H1 (cell line): ENCODE data around the gene AGAP1. TPM values are rescaled to one million over a fixed set of nuclear protein-coding genes. Genes with fewer than 3 reads are reported as not detected.
A peak's percentile ranks its signal among the peaks of the same experiment; 100 is the strongest.

Experiments used
- CTCF ChIA-PET: fragments of 300-600 bp; sonication (Branson Sonifier 250); formaldehyde crosslinking; loops from one replicate; lab custom pipeline; 2021; ENCODE audit not compliant: partially characterized antibody; lab: Charles Lee
- POLR2A ChIA-PET: fragments of 300-600 bp; sonication (Branson Sonifier 250); formaldehyde crosslinking; loops from one replicate; lab custom pipeline; 2021; ENCODE audit warnings: inconsistent platforms; ENCODE audit not compliant: partially characterized antibody; lab: Charles Lee
- DNase-seq, 2 experiments: peaks; one replicate each; pipeline versions ENCODE4 v3.0.0 to v3.0.0-alpha.2; 2010 to 2022; ENCODE audit warnings: low spot score in 2 of 2, low read depth in 1 of 2, mixed read lengths in 1 of 2
- FAIRE-seq: peaks from 2 replicates; lab custom pipeline; 2011; peaks lifted over from hg19 to GRCh38; lab: Jason Lieb, UNC
- H2AFZ ChIP-seq: 2 replicates; pipeline ENCODE4 v1.8.1; 2012; ENCODE audit warnings: low read length, inconsistent platforms
- H2AK5ac ChIP-seq: 2 replicates; pipeline ENCODE4 v1.6.1; 2013; ENCODE audit warnings: low read depth, low read length
- H2BK120ac ChIP-seq: replicated peaks from 2 replicates; pipeline ENCODE3; 2013; ENCODE audit warnings: low read depth, low read length, inconsistent platforms
- H2BK12ac ChIP-seq: 2 replicates; pipeline ENCODE4 v1.6.1; 2013; ENCODE audit warnings: low read depth, low read length
- H2BK15ac ChIP-seq: 2 replicates; pipeline ENCODE4 v1.6.1; 2013; ENCODE audit warnings: low read length
- H2BK20ac ChIP-seq: 2 replicates; pipeline ENCODE4 v1.6.1; 2013; ENCODE audit warnings: low read length
- H2BK5ac ChIP-seq: 2 replicates; pipeline ENCODE4 v1.6.1; 2013; ENCODE audit warnings: low read depth, low read length
- H3K14ac ChIP-seq: 2 replicates; pipeline ENCODE4 v1.6.1; 2013; ENCODE audit warnings: inconsistent platforms; ENCODE audit not compliant: insufficient read length
- H3K18ac ChIP-seq: 2 replicates; pipeline ENCODE4 v1.6.1; 2013; ENCODE audit warnings: low read length; ENCODE audit errors: extremely low read depth
- H3K23ac ChIP-seq: 2 replicates; pipeline ENCODE4 v1.6.1; 2013; ENCODE audit warnings: inconsistent platforms; ENCODE audit not compliant: insufficient read length
- H3K23me2 ChIP-seq: 2 replicates; pipeline ENCODE4 v1.6.1; 2013; ENCODE audit warnings: low read depth, low read length
- H3K27ac ChIP-seq: 2 replicates; pipeline ENCODE4 v1.6.1; 2011; ENCODE audit warnings: low read depth, low read length, inconsistent platforms
- H3K27me3 ChIP-seq, 4 experiments: replicated peaks in 1 of 4; 1 replicate in 1 of 4; 2 replicates in 3 of 4; pipeline versions ENCODE4 v1.6.1 to v1.8.1; 2011 to 2013; ENCODE audit warnings: low read length in 3 of 4, mild to moderate bottlenecking in 3 of 4, inconsistent platforms in 2 of 4, mixed read lengths in 2 of 4, moderate library complexity in 1 of 4; ENCODE audit not compliant: control insufficient read depth in 3 of 4, insufficient read depth in 3 of 4; ENCODE audit errors: extremely low read depth in 1 of 4
- H3K36me3 ChIP-seq, 4 experiments: 2 replicates each; pipeline versions ENCODE4 v1.6.1 to v1.8.1; 2011 to 2013; ENCODE audit warnings: mild to moderate bottlenecking in 4 of 4, low read length in 3 of 4, moderate library complexity in 2 of 4, control low read depth in 1 of 4, inconsistent platforms in 1 of 4; ENCODE audit not compliant: insufficient read depth in 4 of 4, control insufficient read depth in 2 of 4
- H3K4ac ChIP-seq: replicated peaks from 2 replicates; pipeline ENCODE3; 2013; ENCODE audit warnings: low read length, low read depth, mixed read lengths, inconsistent platforms; ENCODE audit not compliant: insufficient read length
- H3K4me1 ChIP-seq, 4 experiments: replicated peaks in 1 of 4; 1 replicate in 1 of 4; 2 replicates in 3 of 4; pipeline versions ENCODE4 v1.6.1 to v1.8.1; 2011 to 2013; ENCODE audit warnings: low read length in 3 of 4, inconsistent platforms in 2 of 4, mixed read lengths in 1 of 4; ENCODE audit not compliant: insufficient read depth in 4 of 4, control insufficient read depth in 3 of 4
- H3K4me2 ChIP-seq, 2 experiments: 2 replicates each; pipeline versions ENCODE4 v1.6.1 to v1.8.1; 2011 to 2013; ENCODE audit warnings: low read depth in 2 of 2, low read length in 2 of 2, control low read depth in 1 of 2, inconsistent platforms in 1 of 2, mild to moderate bottlenecking in 1 of 2; ENCODE audit not compliant: insufficient read depth in 1 of 2
- H3K4me3 ChIP-seq, 4 experiments: fragments of 200-600, 300-600 bp in 1 of 4; sonication (generic), shearing (Covaris generic), sonication (Bioruptor Twin) in 1 of 4; 2 replicates each; pipeline versions ENCODE4 v1.5.1 to v1.8.1; 2011 to 2016; ENCODE audit warnings: low read length in 4 of 4, low read depth in 3 of 4, control low read depth in 2 of 4, inconsistent platforms in 2 of 4, mild to moderate bottlenecking in 2 of 4, mixed read lengths in 1 of 4, moderate library complexity in 1 of 4; ENCODE audit not compliant: insufficient read depth in 2 of 4; ENCODE audit errors: extremely low read depth in 1 of 4
- H3K56ac ChIP-seq: replicated peaks from 2 replicates; pipeline ENCODE3; 2013; ENCODE audit warnings: low read depth, mild to moderate bottlenecking, mixed read lengths, low read length, inconsistent platforms; ENCODE audit not compliant: insufficient read length
- H3K79me1 ChIP-seq: 2 replicates; pipeline ENCODE4 v1.6.1; 2013; ENCODE audit warnings: low read depth, low read length, control low read depth
- H3K79me2 ChIP-seq, 2 experiments: 2 replicates each; pipeline versions ENCODE4 v1.6.1 to v1.8.1; 2012 to 2013; ENCODE audit warnings: low read length in 2 of 2, mild to moderate bottlenecking in 2 of 2, inconsistent platforms in 1 of 2; ENCODE audit not compliant: insufficient read depth in 2 of 2, control insufficient read depth in 1 of 2
- H3K9ac ChIP-seq, 4 experiments: replicated peaks in 1 of 4; 1 replicate in 1 of 4; 2 replicates in 3 of 4; pipeline versions ENCODE4 v1.6.1 to v1.8.1; 2011 to 2013; ENCODE audit warnings: low read depth in 3 of 4, low read length in 3 of 4, control low read depth in 2 of 4, mild to moderate bottlenecking in 2 of 4, moderate library complexity in 2 of 4, inconsistent platforms in 1 of 4; ENCODE audit errors: extremely low read depth in 1 of 4
- H3K9me3 ChIP-seq, 2 experiments: 2 replicates each; pipeline versions ENCODE4 v1.6.1 to v1.8.1; 2012 to 2013; ENCODE audit warnings: mild to moderate bottlenecking in 2 of 2, moderate library complexity in 2 of 2, control low read depth in 1 of 2, inconsistent platforms in 1 of 2, low read depth in 1 of 2, low read length in 1 of 2, mixed read lengths in 1 of 2; ENCODE audit not compliant: insufficient read depth in 2 of 2
- H4K20me1 ChIP-seq, 2 experiments: replicated peaks in 1 of 2; 2 replicates each; pipeline versions ENCODE3 to v1.8.1; 2011 to 2013; ENCODE audit warnings: inconsistent platforms in 2 of 2, low read length in 2 of 2, mild to moderate bottlenecking in 1 of 2; ENCODE audit not compliant: insufficient read depth in 2 of 2, control insufficient read depth in 1 of 2
- H4K5ac ChIP-seq: 2 replicates; pipeline ENCODE4 v1.6.1; 2013; ENCODE audit warnings: low read length, low read depth, mixed read lengths, inconsistent platforms; ENCODE audit not compliant: insufficient read length
- H4K8ac ChIP-seq: 2 replicates; pipeline ENCODE4 v1.8.0; 2013; ENCODE audit warnings: mild to moderate bottlenecking, moderate library complexity, low read length, inconsistent platforms; ENCODE audit not compliant: insufficient read depth; ENCODE audit errors: extremely low read depth
- H4K91ac ChIP-seq: replicated peaks from 2 replicates; pipeline ENCODE3; 2013; ENCODE audit warnings: low read length, mixed read lengths, inconsistent platforms; ENCODE audit not compliant: insufficient read length
- EZH2 ChIP-seq: fragments of 200-600 bp; sonication (generic); IDR thresholded peaks from 2 replicates; pipeline ENCODE4 v1.7.1; 2012; ENCODE audit warnings: low read depth, mild to moderate bottlenecking, moderate library complexity, low read length, inconsistent platforms; ENCODE audit not compliant: severe bottlenecking
- SIN3A ChIP-seq, 2 experiments: IDR thresholded peaks in 1 of 2; conservative IDR thresholded peaks in 1 of 2; 2 replicates each; pipeline ENCODE4 v1.6.1; 2011 to 2012; ENCODE audit warnings: low read length in 2 of 2, improper control_type of control experiment in 1 of 2, low read depth in 1 of 2, mild to moderate bottlenecking in 1 of 2
- WGBS, 2 experiments: shearing (Covaris generic) in 1 of 2; methylation state at CpG; one replicate each; pipeline versions ENCODE4 v1.1.6 to v1.1.7; 2013 to 2015; ENCODE audit warnings: low lambda C conversion rate in 2 of 2, mixed read lengths in 2 of 2, inconsistent platforms in 1 of 2, low coverage in 1 of 2, missing lambda C conversion rate in 1 of 2; ENCODE audit not compliant: insufficient replicate concordance in 2 of 2, insufficient coverage in 1 of 2, insufficient read length in 1 of 2; ENCODE audit errors: extremely low coverage in 1 of 2, missing lambda C conversion rate in 1 of 2; 5-methylcytosine and 5-hydroxymethylcytosine counted together
- polyA plus RNA-seq, 7 experiments: library from polyadenylated mRNA; depleted of rRNA in 3 of 7; stranded (reverse) in 5 of 7; unstranded in 2 of 7; fragments of >200 nt in 5 of 7; fragments of 200-250 nt in 2 of 7; gene quantifications; 1 replicate in 5 of 7; 2 replicates in 1 of 7; 4 replicates in 1 of 7; pipeline versions ENCODE4 v1.2.1 to v1.2.3, GENCODE V29; 2011 to 2013; ENCODE audit warnings: missing spikeins in 2 of 7, mixed read lengths in 2 of 7
- total RNA-seq: library from RNA; stranded (reverse); fragmentation: NEBNext Ultra II Directional; extraction: Animal tissue kit (Norgen Biotek cat#: 25700); gene quantifications from 2 replicates; pipeline ENCODE4 v1.2.1, GENCODE V29; 2021

AGAP1 gene
- total and polyA plus RNA-seq, 2 of the 8 experiments (the other 6 are each of a cell fraction or from before 2014, with no cell fraction given) = 18.1 to 39.4 TPM

GRCh38 chr2:236178890-236179235, 685.0 kb downstream of the AGAP1 start:
- Histone ChIP-seq H2BK5ac (no peak overlapping the region), H3K4ac (no peak overlapping the region), H3K79me1 (no peaks in the 10 kb centered on the region), H3K79me2 (no peaks in the 10 kb centered on the region), H3K14ac (no peak overlapping the region), H2BK15ac (no peak overlapping the region), H3K27me3 (peaks cover 34 to 60% (median 52%) of the 10 kb centered on the region in 4 experiments), H2AK5ac (no peak overlapping the region), H4K20me1 (peaks cover 0 to 10% of the 10 kb centered on the region in 2 experiments), H2BK20ac (no peak overlapping the region), H3K56ac (no peak overlapping the region), H3K4me1 (peaks cover 10 to 22% (median 10%) of the 10 kb centered on the region in 4 experiments), H3K4me2 (peak overlapping the region; percentile 64 to 81), H3K9me3 (no peaks in the 10 kb centered on the region), H3K23me2 (peaks cover 8% of the 10 kb centered on the region; the same call in 1 of the 2 replicates), H3K27ac (no peak overlapping the region), H2BK12ac (no peak overlapping the region), H3K9ac (no peak overlapping the region), H3K23ac (no peak overlapping the region), H3K18ac (no peak overlapping the region), H2AFZ (no peak overlapping the region), H3K36me3 (no peaks in the 10 kb centered on the region), H2BK120ac (no peak overlapping the region), H4K8ac (no peak overlapping the region), H4K5ac (no peak overlapping the region), H3K4me3 (peak overlapping the region; percentile 17 to 59 (median 30); a peak in 6 of 8 replicates), H4K91ac (no peak overlapping the region)
- DNase-seq (no peak), FAIRE-seq (no peak)
- ChIA-PET CTCF (interaction anchor here (0.7 to 9.4 kb wide), 22 partner anchors 8 to 489 kb away, joined by 3 to 87 read pairs (median 8); partner anchors contain the start of gene GBX2), POLR2A (interaction anchor here (0.6 to 1.8 kb wide), 2 partner anchors 10 to 534 kb away, joined by 3 to 7 read pairs; partner anchors contain the start of gene GBX2)
- 9% methylated on average over 15 of the region's 15 CpGs; no CpG with 5 or more reads in 1 of the 2 experiments for WGBS, 2 experiments
- no peak for TF ChIP-seq SIN3A (conservative IDR thresholded peaks at IDR 0.05 in 1 of 2, IDR thresholded peaks at IDR 0.05 in 1 of 2; ENCODE audit: low read depth in 1 of 2, low read length in 2 of 2)
- TF ChIP-seq EZH2 = peak; percentile 71
